GM21447 (cell line): ENCODE data around the gene BTBD10.
"Not testable (repeated sequence)": the region's sequence is repeated elsewhere in the genome, so short reads cannot be mapped to it uniquely, and the experiment has no call there.

Source experiments
- ATAC-seq: cut with Tn5 transposase; IDR thresholded peaks from one replicate; pipeline ENCODE4 v1.9.1; 2021; ENCODE audit not compliant: unreplicated experiment

The BTBD10 gene

GRCh38 chr11:13445588-13445987 is 17.4 kb downstream of the BTBD10 start:
- ATAC-seq: no peak

- no peak for ATAC-seq
Measured at GRCh38 chr11:13440100-13440855, 22.7 kb downstream of the BTBD10 start.

- ATAC-seq: no peak
Measured at GRCh38 chr11:13438291-13438690, 24.7 kb downstream of the BTBD10 start.

- not testable (repeated sequence) for ATAC-seq
Measured at GRCh38 chr11:13436836-13437235, 26.2 kb downstream of the BTBD10 start.

GRCh38 chr11:13434247-13435205 is 28.5 kb downstream of the BTBD10 start:
- ATAC-seq: no peak

- no peak for ATAC-seq
Measured at GRCh38 chr11:13433437-13433836, 29.6 kb downstream of the BTBD10 start.

GRCh38 chr11:13429836-13430235 is 33.2 kb downstream of the BTBD10 start:
- no peak for ATAC-seq

- no peak for ATAC-seq
Measured at GRCh38 chr11:13429288-13429687, 33.7 kb downstream of the BTBD10 start.

- ATAC-seq: no peak
Measured at GRCh38 chr11:13427440-13427839, 35.6 kb downstream of the BTBD10 start.

- no peak for ATAC-seq
Measured at GRCh38 chr11:13423372-13423771, 39.6 kb downstream of the BTBD10 start.

- no peak for ATAC-seq
Measured at GRCh38 chr11:13421561-13421960, 41.5 kb downstream of the BTBD10 start.

- ATAC-seq: no peak
Measured at GRCh38 chr11:13415201-13415600, 47.8 kb downstream of the BTBD10 start.

GRCh38 chr11:13405220-13405619 is 57.8 kb downstream of the BTBD10 start:
- ATAC-seq: no peak

GRCh38 chr11:13398335-13398734 is 64.7 kb downstream of the BTBD10 start:
- not testable (repeated sequence) for ATAC-seq

- no peak for ATAC-seq
Measured at GRCh38 chr11:13391217-13391616, 71.8 kb downstream of the BTBD10 start.

- ATAC-seq: no peak
Measured at GRCh38 chr11:13388741-13389140, 74.3 kb downstream of the BTBD10 start.

GRCh38 chr11:13386567-13386966 is 76.5 kb downstream of the BTBD10 start:
- no peak for ATAC-seq

GRCh38 chr11:13384908-13385640 is 77.9 kb downstream of the BTBD10 start:
- ATAC-seq: no peak

- no peak for ATAC-seq
Measured at GRCh38 chr11:13382751-13383150, 80.3 kb downstream of the BTBD10 start.

- no peak for ATAC-seq
Measured at GRCh38 chr11:13380731-13381130, 82.3 kb downstream of the BTBD10 start.

- ATAC-seq: no peak
Measured at GRCh38 chr11:13378316-13378715, 84.7 kb downstream of the BTBD10 start.
